K562 (cell line): ENCODE data around the gene IGF2BP3. TPM values are rescaled to one million over a fixed set of nuclear protein-coding genes. Genes with fewer than 3 reads are reported as not detected.

ENCODE experiments used
- C11orf30 ChIP-seq: fragments of 450-650 bp; IDR thresholded peaks from 2 replicates; pipeline ENCODE4 v1.6.1; 2016; ENCODE audit warnings: low read depth, mild to moderate bottlenecking
- L3MBTL2 ChIP-seq: fragments of 450-650 bp; IDR thresholded peaks from 2 replicates; pipeline ENCODE4 v1.6.1; 2016; ENCODE audit warnings: mild to moderate bottlenecking, moderate library complexity
- LCOR ChIP-seq: sonication (generic); formaldehyde crosslinking; IDR thresholded peaks from 2 replicates; pipeline ENCODE4 v1.8.0; 2022; ENCODE audit warnings: mild to moderate bottlenecking, missing genetic modification reagents
- MIER1 ChIP-seq: fragments of 450-650 bp; IDR thresholded peaks from 2 replicates; pipeline ENCODE4 v1.6.1; 2016; ENCODE audit warnings: antibody characterized with exemption, mild to moderate bottlenecking, low read depth
- NCOR1 ChIP-seq: fragments of 450-650 bp; IDR thresholded peaks from 2 replicates; pipeline ENCODE4 v1.6.1; 2016; ENCODE audit warnings: mild to moderate bottlenecking, moderate library complexity
- NFE2 ChIP-seq: IDR thresholded peaks from 2 replicates; pipeline ENCODE4 v1.6.1; 2014; ENCODE audit warnings: antibody characterized with exemption, low read depth
- NFYB ChIP-seq: IDR thresholded peaks from 2 replicates; pipeline ENCODE4 v1.6.1; 2011; ENCODE audit warnings: mild to moderate bottlenecking, moderate library complexity; ENCODE audit not compliant: insufficient read length; ENCODE audit errors: extremely low read depth
- SIN3A ChIP-seq, 2 experiments: fragments of 150-350 bp in 1 of 2; IDR thresholded peaks; 2 replicates each; pipeline ENCODE4 v1.6.1; 2011 to 2016; ENCODE audit warnings: borderline replicate concordance in 2 of 2, low read depth in 2 of 2, low read length in 2 of 2, mild to moderate bottlenecking in 2 of 2, moderate library complexity in 2 of 2; ENCODE audit not compliant: control insufficient read depth in 1 of 2
- TSHZ1 ChIP-seq: fragments of 250-450 bp; sonication (Bioruptor Pico); IDR thresholded peaks from 2 replicates; pipeline ENCODE4 v1.4.0; 2020; ENCODE audit warnings: mild to moderate bottlenecking, moderate library complexity
- ZBTB49 ChIP-seq: sonication (generic); formaldehyde crosslinking; IDR thresholded peaks from 2 replicates; pipeline ENCODE4 v1.8.0; 2022; ENCODE audit warnings: missing genetic modification reagents, mild to moderate bottlenecking, borderline replicate concordance
- ZFP91 ChIP-seq: sonication (generic); formaldehyde crosslinking; IDR thresholded peaks from 2 replicates; pipeline ENCODE4 v1.8.0; 2022; ENCODE audit warnings: mild to moderate bottlenecking, missing genetic modification reagents
- ZNF780A ChIP-seq: fragments of 250-450 bp; sonication (Bioruptor Pico); IDR thresholded peaks from 2 replicates; pipeline ENCODE4 v1.5.0; 2021; ENCODE audit warnings: mild to moderate bottlenecking
- polyA plus RNA-seq, 8 experiments: library from polyadenylated mRNA; depleted of rRNA in 4 of 8; stranded (reverse) in 5 of 8; unstranded in 3 of 8; fragments of >200 nt; fragmentation: Nextera tagmentation in 2 of 8; fragmentation: Illumina TruSeq in 1 of 8; extraction: Ambion mirVana in 2 of 8; extraction: Trizol in 1 of 8; gene quantifications; 2 replicates each; pipeline versions ENCODE4 v1.2.1 to v1.2.3, GENCODE V29; 2011 to 2014; ENCODE audit warnings: inconsistent platforms in 1 of 8, missing spikeins in 1 of 8
- total RNA-seq, 7 experiments: library from RNA; depleted of rRNA in 6 of 7; stranded (reverse); fragments of >200 nt in 6 of 7; fragmentation: Illumina TruSeq in 2 of 7; extraction: Trizol in 2 of 7; gene quantifications; 2 replicates each; pipeline versions ENCODE4 v1.2.1 to v1.2.3, GENCODE V29; 2011 to 2021; ENCODE audit warnings: low replicate concordance in 1 of 7
- TF ChIP-seq, protein P1 (sequence below): fragments of 450-650 bp; formaldehyde crosslinking; IDR thresholded peaks from 2 replicates; pipeline ENCODE4 v1.4.0; 2022; ENCODE audit warnings: missing genetic modification characterization
- TF ChIP-seq, protein P2 (sequence below): fragments of 250-450 bp; sonication (Bioruptor Pico); IDR thresholded peaks from 2 replicates; pipeline ENCODE4 v1.5.0; 2021

IGF2BP3 gene
- total and polyA plus RNA-seq, 9 of the 15 experiments (the other 6 are each of a cell fraction or from before 2014, with no cell fraction given), result 8.4 to 88.1 (median 61.2) TPM

DNA sequence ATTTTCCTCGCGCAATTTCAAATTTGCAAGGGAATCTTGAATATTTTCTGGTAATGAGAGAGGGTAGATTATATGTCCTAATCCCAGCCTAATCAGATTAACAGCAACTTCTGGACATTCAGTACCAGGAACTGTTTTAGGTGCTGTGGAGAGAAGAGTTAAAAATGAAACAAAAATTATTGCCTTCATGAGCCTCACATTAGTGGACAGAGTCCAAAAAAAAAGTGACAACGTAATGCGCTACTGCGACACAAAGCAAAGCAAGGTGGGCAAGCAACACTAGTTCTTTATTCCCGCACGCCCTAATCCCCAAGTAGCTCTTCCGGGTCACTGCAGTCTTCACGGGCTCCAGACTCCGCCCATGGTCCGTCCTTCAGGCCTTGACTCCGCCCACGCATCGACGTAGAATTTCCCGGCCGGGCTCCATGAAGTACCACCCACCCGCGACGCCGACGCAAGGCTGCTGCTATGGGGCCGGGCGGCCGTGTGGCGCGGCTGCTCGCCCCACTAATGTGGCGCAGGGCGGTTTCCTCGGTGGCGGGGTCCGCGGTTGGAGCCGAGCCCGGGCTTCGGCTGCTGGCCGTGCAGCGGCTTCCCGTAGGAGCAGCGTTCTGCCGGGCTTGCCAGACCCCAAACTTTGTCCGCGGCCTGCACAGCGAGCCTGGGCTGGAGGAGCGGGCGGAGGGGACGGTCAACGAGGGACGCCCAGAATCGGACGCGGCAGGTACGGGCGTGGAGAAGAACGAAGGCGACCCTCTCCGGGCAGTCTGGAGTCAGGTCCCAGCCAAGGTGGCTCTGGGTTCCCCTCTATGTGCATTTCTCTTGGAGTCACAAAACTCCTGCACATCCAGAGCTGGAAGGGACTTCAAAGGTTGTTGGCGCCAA lies 171.2 kb downstream of the IGF2BP3 start, which contains the start of gene MALSU1 (continued):
- no peak for TF ChIP-seq TSHZ1 (CRISPR knock-in tag)
- peak; percentile 65 for TF ChIP-seq L3MBTL2
- 0 out of 2 replicates have a peak, but pooled peaks have one; percentile 39 for TF ChIP-seq ZBTB49 (CRISPR knock-in tag)
- TF ChIP-seq, protein P1, sequence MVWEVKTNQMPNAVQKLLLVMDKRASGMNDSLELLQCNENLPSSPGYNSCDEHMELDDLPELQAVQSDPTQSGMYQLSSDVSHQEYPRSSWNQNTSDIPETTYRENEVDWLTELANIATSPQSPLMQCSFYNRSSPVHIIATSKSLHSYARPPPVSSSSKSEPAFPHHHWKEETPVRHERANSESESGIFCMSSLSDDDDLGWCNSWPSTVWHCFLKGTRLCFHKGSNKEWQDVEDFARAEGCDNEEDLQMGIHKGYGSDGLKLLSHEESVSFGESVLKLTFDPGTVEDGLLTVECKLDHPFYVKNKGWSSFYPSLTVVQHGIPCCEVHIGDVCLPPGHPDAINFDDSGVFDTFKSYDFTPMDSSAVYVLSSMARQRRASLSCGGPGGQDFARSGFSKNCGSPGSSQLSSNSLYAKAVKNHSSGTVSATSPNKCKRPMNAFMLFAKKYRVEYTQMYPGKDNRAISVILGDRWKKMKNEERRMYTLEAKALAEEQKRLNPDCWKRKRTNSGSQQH (CRISPR knock-in tag), result no peak
- peak; percentile 94 for TF ChIP-seq C11orf30
- TF ChIP-seq ZNF780A (CRISPR knock-in tag), result 0 out of 2 replicates have a peak, but pooled peaks have one; percentile 37
- TF ChIP-seq, protein P2, sequence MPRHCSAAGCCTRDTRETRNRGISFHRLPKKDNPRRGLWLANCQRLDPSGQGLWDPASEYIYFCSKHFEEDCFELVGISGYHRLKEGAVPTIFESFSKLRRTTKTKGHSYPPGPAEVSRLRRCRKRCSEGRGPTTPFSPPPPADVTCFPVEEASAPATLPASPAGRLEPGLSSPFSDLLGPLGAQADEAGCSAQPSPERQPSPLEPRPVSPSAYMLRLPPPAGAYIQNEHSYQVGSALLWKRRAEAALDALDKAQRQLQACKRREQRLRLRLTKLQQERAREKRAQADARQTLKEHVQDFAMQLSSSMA (CRISPR knock-in tag), result no peak; the same call in 1 of the 2 replicates
- TF ChIP-seq NFE2, result no peak
- TF ChIP-seq NCOR1, result no peak
- no peak for TF ChIP-seq NFYB
- TF ChIP-seq LCOR (CRISPR knock-in tag), result no peak
- peak; percentile 22; the same call in 1 of the 2 replicates for TF ChIP-seq ZFP91 (CRISPR knock-in tag)
- TF ChIP-seq SIN3A (IDR thresholded peaks at IDR 0.05; ENCODE audit: borderline replicate concordance in 2 of 2, control insufficient read depth in 1 of 2, low read depth in 2 of 2, low read length in 2 of 2), result peak; percentile 61 to 91; a peak in 2 of 4 replicates
- no peak for TF ChIP-seq MIER1
